ENCODE data around the gene POLR2J2.
"Not testable (repeated sequence)": the region's sequence is repeated elsewhere in the genome, so short reads cannot be mapped to it uniquely, and the experiment has no call there.

DNA sequence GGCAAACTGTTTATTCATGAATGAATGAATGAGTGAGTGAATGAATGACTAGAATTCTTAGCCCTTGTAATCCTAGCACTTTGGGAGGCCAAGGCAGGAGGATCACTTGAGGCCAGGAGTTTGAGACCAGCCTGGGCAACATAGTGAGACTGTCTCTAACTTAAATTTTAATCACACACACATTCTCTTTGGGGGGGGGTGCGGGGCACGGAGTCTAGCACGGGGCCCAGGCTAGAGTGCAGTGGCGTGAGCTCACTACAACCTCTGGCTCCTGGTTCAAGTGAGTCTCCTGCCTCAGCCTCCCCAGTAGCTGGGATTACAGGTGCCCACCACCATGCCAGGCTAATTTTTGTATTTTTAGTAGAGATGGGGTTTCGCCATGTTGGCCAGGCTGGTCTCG lies 19.1 kb upstream of the POLR2J2 start:
- TF ChIP-seq, protein P1, sequence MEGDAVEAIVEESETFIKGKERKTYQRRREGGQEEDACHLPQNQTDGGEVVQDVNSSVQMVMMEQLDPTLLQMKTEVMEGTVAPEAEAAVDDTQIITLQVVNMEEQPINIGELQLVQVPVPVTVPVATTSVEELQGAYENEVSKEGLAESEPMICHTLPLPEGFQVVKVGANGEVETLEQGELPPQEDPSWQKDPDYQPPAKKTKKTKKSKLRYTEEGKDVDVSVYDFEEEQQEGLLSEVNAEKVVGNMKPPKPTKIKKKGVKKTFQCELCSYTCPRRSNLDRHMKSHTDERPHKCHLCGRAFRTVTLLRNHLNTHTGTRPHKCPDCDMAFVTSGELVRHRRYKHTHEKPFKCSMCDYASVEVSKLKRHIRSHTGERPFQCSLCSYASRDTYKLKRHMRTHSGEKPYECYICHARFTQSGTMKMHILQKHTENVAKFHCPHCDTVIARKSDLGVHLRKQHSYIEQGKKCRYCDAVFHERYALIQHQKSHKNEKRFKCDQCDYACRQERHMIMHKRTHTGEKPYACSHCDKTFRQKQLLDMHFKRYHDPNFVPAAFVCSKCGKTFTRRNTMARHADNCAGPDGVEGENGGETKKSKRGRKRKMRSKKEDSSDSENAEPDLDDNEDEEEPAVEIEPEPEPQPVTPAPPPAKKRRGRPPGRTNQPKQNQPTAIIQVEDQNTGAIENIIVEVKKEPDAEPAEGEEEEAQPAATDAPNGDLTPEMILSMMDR (IDR thresholded peaks at IDR 0.05), result not testable (repeated sequence)
- TF ChIP-seq POLR2A (IDR thresholded peaks at IDR 0.05), result not testable (repeated sequence)

All from testis (tissue), 2 donors.